ENCODE data around the gene FRAS1.

GRCh38 chr4:78354782-78355181 lies 297.7 kb downstream of the FRAS1 start:
- TF ChIP-seq CTCF (IDR thresholded peaks at IDR 0.05) (no peak), EZH2 (IDR thresholded peaks at IDR 0.05; ENCODE audit: borderline replicate concordance, insufficient read depth, low read depth, low read length, poor library complexity, severe bottlenecking) (no peak)
